ENCODE data around the gene HERC4. TPM values are rescaled to one million over a fixed set of nuclear protein-coding genes. Genes with fewer than 3 reads are reported as not detected.
A peak's percentile ranks its signal among the peaks of the same experiment; 100 is the strongest.

HERC4 gene
- total and polyA plus RNA-seq, 9 of the 15 experiments (the other 6 are each of a cell fraction or from before 2014, with no cell fraction given) = 12.5 to 33.5 (median 22.8) TPM

DNA sequence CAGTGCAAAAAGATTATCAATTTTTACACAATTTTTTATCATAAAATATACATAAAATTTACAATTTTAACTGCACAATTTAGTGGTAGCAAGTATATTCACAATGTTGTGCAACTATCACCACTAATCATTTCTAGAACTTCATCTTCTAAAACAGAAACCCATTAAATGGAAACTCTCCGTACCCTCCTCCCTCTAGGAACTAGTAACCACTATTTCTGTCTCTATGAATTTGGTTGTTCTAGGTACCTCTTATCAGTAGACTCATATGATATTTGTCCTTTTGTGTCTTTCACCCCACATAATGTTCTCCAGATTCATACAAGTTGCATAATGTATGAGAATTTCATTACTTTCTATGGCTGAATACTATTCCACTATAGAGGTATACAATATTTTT is 73.5 kb downstream of the HERC4 start:
- H4K20me1 ChIP-seq (replicated peaks; ENCODE audit: control insufficient read depth, insufficient read depth, low read length) = no peaks in the 10 kb centered on the region
- no peaks in the 10 kb centered on the region for H3K4me1 ChIP-seq (replicated peaks in 1 of 2; ENCODE audit: control insufficient read depth in 2 of 2, insufficient read depth in 2 of 2, low read length in 2 of 2)
- FAIRE-seq (no peak), ATAC-seq (no peak), DNase-seq (ENCODE audit: extremely low read depth in 1 of 4, low spot score in 3 of 4) (no peak)
- ChIA-PET POLR2A (no interaction called here), CTCF (ENCODE audit: low intra/inter-chr PET ratio) (no interaction called here)
- H3K4me2 ChIP-seq (ENCODE audit: insufficient read depth, low read length) = no peak overlapping the region
- WGBS (ENCODE audit: insufficient coverage, low coverage, missing lambda C conversion rate) = 86% methylated on average over 1 of the region's 1 CpG
- H3K9me3 ChIP-seq (replicated peaks; ENCODE audit: control insufficient read depth, insufficient read depth, low read depth, low read length) = no peaks in the 10 kb centered on the region
- no peak overlapping the region for H3K9ac ChIP-seq (ENCODE audit: insufficient read depth in 1 of 2, low read depth in 2 of 2, low read length in 2 of 2)
- H2AFZ ChIP-seq (ENCODE audit: low read depth, low read length) = no peak overlapping the region
- no peaks in the 10 kb centered on the region for H3K9me1 ChIP-seq (ENCODE audit: control insufficient read depth, insufficient read depth, low read length)
- no peak overlapping the region for H3K27ac ChIP-seq (ENCODE audit: extremely low read depth, low read depth, low read length)
- no TSS peak for BruUV-seq (replicated peaks)
- TF ChIP-seq ZNF347 (CRISPR knock-in tag; IDR thresholded peaks at IDR 0.05; ENCODE audit: low read depth) (no peak), CEBPG (CRISPR knock-in tag; IDR thresholded peaks at IDR 0.05) (no peak), CEBPG (tag; conservative IDR thresholded peaks at IDR 0.05 in 1 of 2, IDR thresholded peaks at IDR 0.05 in 1 of 2) (0 out of 4 replicates have a peak, but pooled peaks of 1 of the 2 experiments have one; percentile 8)
- in situ Hi-C loops (cut with MboI) (no loop called here), intact Hi-C loops (cut with micrococcal nuclease) (no loop called here)
- no peaks in the 10 kb centered on the region; the same call in 2 of the 3 replicates for H3K36me3 ChIP-seq (ENCODE audit: control insufficient read depth, insufficient read depth, low read length)
- H3K79me2 ChIP-seq (ENCODE audit: control insufficient read depth, insufficient read depth, low read length) = no peaks in the 10 kb centered on the region
- H3K27me3 ChIP-seq (ENCODE audit: control insufficient read depth in 2 of 2, insufficient read depth in 2 of 2, low read length in 2 of 2) = no peaks in the 10 kb centered on the region
- H3K4me3 ChIP-seq = no peak overlapping the region

- Histone ChIP-seq H3K4me3 (no peak overlapping the region), H3K4me1 (replicated peaks in 1 of 2; ENCODE audit: control insufficient read depth in 2 of 2, insufficient read depth in 2 of 2, low read length in 2 of 2) (no peaks in the 10 kb centered on the region), H3K36me3 (ENCODE audit: control insufficient read depth, insufficient read depth, low read length) (no peaks in the 10 kb centered on the region; the same call in 2 of the 3 replicates), H2AFZ (ENCODE audit: low read depth, low read length) (no peak overlapping the region), H3K27me3 (ENCODE audit: control insufficient read depth in 2 of 2, insufficient read depth in 2 of 2, low read length in 2 of 2) (no peaks in the 10 kb centered on the region), H3K4me2 (ENCODE audit: insufficient read depth, low read length) (no peak overlapping the region), H4K20me1 (replicated peaks; ENCODE audit: control insufficient read depth, insufficient read depth, low read length) (no peaks in the 10 kb centered on the region), H3K27ac (ENCODE audit: extremely low read depth, low read depth, low read length) (no peak overlapping the region), H3K9me3 (replicated peaks; ENCODE audit: control insufficient read depth, insufficient read depth, low read depth, low read length) (no peaks in the 10 kb centered on the region), H3K9me1 (ENCODE audit: control insufficient read depth, insufficient read depth, low read length) (no peaks in the 10 kb centered on the region), H3K9ac (ENCODE audit: insufficient read depth in 1 of 2, low read depth in 2 of 2, low read length in 2 of 2) (no peak overlapping the region), H3K79me2 (ENCODE audit: control insufficient read depth, insufficient read depth, low read length) (no peaks in the 10 kb centered on the region)
- ATAC-seq (no peak), DNase-seq (ENCODE audit: extremely low read depth in 1 of 4, low spot score in 3 of 4) (no peak), FAIRE-seq (no peak)
- WGBS (ENCODE audit: insufficient coverage, low coverage, missing lambda C conversion rate) = 87% methylated on average over 4 of the region's 4 CpGs
- ChIA-PET POLR2A (no interaction called here), CTCF (ENCODE audit: low intra/inter-chr PET ratio) (no interaction called here)
- in situ Hi-C loops (cut with MboI) = no loop called here
- BruUV-seq (replicated peaks) = no TSS peak
- intact Hi-C loops (cut with micrococcal nuclease) = no loop called here
- TF ChIP-seq NR4A1 (CRISPR knock-in tag; IDR thresholded peaks at IDR 0.05) (no peak), NR4A1 (tag; IDR thresholded peaks at IDR 0.05) (no peak), WHSC1 (IDR thresholded peaks at IDR 0.05; ENCODE audit: low read length) (no peak), NR2C1 (IDR thresholded peaks at IDR 0.05) (no peak), NR2C1 (tag; IDR thresholded peaks at IDR 0.05) (no peak), ZEB2 (IDR thresholded peaks at IDR 0.05) (no peak), DMBX1 (CRISPR knock-in tag; IDR thresholded peaks at IDR 0.05; ENCODE audit: borderline replicate concordance) (no peak)
- TF ChIP-seq, protein P1, sequence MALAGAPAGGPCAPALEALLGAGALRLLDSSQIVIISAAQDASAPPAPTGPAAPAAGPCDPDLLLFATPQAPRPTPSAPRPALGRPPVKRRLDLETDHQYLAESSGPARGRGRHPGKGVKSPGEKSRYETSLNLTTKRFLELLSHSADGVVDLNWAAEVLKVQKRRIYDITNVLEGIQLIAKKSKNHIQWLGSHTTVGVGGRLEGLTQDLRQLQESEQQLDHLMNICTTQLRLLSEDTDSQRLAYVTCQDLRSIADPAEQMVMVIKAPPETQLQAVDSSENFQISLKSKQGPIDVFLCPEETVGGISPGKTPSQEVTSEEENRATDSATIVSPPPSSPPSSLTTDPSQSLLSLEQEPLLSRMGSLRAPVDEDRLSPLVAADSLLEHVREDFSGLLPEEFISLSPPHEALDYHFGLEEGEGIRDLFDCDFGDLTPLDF (CRISPR knock-in tag; IDR thresholded peaks at IDR 0.05) = no peak
- TF ChIP-seq, protein P2, sequence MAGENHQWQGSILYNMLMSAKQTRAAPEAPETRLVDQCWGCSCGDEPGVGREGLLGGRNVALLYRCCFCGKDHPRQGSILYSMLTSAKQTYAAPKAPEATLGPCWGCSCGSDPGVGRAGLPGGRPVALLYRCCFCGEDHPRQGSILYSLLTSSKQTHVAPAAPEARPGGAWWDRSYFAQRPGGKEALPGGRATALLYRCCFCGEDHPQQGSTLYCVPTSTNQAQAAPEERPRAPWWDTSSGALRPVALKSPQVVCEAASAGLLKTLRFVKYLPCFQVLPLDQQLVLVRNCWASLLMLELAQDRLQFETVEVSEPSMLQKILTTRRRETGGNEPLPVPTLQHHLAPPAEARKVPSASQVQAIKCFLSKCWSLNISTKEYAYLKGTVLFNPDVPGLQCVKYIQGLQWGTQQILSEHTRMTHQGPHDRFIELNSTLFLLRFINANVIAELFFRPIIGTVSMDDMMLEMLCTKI (IDR thresholded peaks at IDR 0.05; ENCODE audit: partially characterized antibody) = no peak
- TF ChIP-seq, protein P3, sequence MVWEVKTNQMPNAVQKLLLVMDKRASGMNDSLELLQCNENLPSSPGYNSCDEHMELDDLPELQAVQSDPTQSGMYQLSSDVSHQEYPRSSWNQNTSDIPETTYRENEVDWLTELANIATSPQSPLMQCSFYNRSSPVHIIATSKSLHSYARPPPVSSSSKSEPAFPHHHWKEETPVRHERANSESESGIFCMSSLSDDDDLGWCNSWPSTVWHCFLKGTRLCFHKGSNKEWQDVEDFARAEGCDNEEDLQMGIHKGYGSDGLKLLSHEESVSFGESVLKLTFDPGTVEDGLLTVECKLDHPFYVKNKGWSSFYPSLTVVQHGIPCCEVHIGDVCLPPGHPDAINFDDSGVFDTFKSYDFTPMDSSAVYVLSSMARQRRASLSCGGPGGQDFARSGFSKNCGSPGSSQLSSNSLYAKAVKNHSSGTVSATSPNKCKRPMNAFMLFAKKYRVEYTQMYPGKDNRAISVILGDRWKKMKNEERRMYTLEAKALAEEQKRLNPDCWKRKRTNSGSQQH (CRISPR knock-in tag; IDR thresholded peaks at IDR 0.05) = no peak
Measured at GRCh38 chr10:68001000-68001399, 74.1 kb downstream of the HERC4 start.
